ENCODE results near the gene TRIM45.
"Not testable (repeated sequence)": the region's sequence is repeated elsewhere in the genome, so short reads cannot be mapped to it uniquely, and the experiment has no call there.

The TRIM45 gene

GRCh38 chr1:117107364-117107763 is 14.2 kb downstream of the TRIM45 start:
- no peak for TF ChIP-seq CTBP1 (IDR thresholded peaks at IDR 0.05; ENCODE audit: borderline replicate concordance)
- TF ChIP-seq SUZ12 (IDR thresholded peaks at IDR 0.05) = no peak
- TF ChIP-seq SP1 (IDR thresholded peaks at IDR 0.05) = no peak
- TF ChIP-seq ELF4 (IDR thresholded peaks at IDR 0.05) = no peak
- no peak for TF ChIP-seq PKNOX1 (IDR thresholded peaks at IDR 0.05)
- no peak for TF ChIP-seq TARDBP (IDR thresholded peaks at IDR 0.05)
- no peak for TF ChIP-seq L3MBTL2 (conservative IDR thresholded peaks at IDR 0.05)
- no peak for TF ChIP-seq LEF1 (IDR thresholded peaks at IDR 0.05; ENCODE audit: borderline replicate concordance)
- no peak for TF ChIP-seq BHLHE40 (IDR thresholded peaks at IDR 0.05; ENCODE audit: borderline replicate concordance)
- no peak for TF ChIP-seq FOXK2 (IDR thresholded peaks at IDR 0.05)
- TF ChIP-seq ARNT (IDR thresholded peaks at IDR 0.05) = no peak
- no peak for TF ChIP-seq FOXA1 (IDR thresholded peaks at IDR 0.05)
- TF ChIP-seq NFRKB (IDR thresholded peaks at IDR 0.05) = no peak
- DNase-seq (ENCODE audit: extremely low spot score) = no peak
- ChIA-PET CTCF (no interaction called here), POLR2A (no interaction called here)

DNA sequence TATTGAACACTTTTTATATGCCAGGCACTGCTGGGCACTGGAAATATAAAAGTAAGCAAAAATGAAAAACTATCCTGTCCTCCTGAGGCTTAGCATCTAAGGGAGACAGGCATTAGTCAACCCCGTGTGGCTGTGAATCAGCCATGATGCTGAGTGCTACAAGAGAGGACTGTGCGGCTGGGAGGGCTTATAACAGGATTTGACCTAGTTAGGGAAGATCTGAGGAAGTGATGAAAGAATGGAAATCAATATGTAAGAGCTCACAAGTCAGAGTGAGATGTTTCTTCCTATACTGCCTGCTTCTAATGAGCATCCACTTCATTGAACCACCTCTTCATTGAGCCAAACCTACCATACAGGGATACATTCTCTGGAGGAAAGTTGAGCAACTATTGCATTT is 15.1 kb downstream of the TRIM45 start:
- no peak for DNase-seq (ENCODE audit: extremely low spot score)
- ChIA-PET CTCF (no interaction called here), POLR2A (no interaction called here)
- TF ChIP-seq TARDBP (IDR thresholded peaks at IDR 0.05) = no peak

- no peak for DNase-seq (ENCODE audit: extremely low spot score)
- POLR2A ChIA-PET = no interaction called here
- TF ChIP-seq FOXK2 (IDR thresholded peaks at IDR 0.05) (no peak), TARDBP (IDR thresholded peaks at IDR 0.05) (no peak), BHLHE40 (IDR thresholded peaks at IDR 0.05; ENCODE audit: borderline replicate concordance) (no peak), HDGF (IDR thresholded peaks at IDR 0.05; ENCODE audit: borderline replicate concordance) (no peak), PKNOX1 (IDR thresholded peaks at IDR 0.05) (no peak)
- CTCF ChIA-PET = no interaction called here
These were observed 15.8 kb downstream of the TRIM45 start for GRCh38 chr1:117105722-117106121.

DNA sequence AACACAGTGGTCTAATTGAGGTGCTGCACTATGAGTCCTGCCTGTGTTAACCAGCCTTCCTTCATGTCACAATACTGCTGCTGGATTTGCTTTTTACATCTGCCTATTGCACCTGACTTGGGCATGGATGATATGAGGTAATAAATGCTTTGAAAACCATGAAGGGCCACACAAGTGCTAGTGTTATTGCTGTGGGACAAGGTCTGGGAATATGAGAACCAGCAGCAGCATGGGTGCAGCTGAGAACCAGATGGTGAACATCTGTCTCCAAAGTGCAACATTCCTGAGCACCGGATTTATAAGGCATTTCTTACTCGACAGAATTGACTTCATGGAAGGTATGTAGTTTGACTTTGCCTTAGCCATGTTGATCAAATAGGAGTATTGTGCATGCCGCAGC is 16.6 kb downstream of the TRIM45 start:
- no peak for TF ChIP-seq HDGF (IDR thresholded peaks at IDR 0.05; ENCODE audit: borderline replicate concordance)
- TF ChIP-seq L3MBTL2 (conservative IDR thresholded peaks at IDR 0.05) = no peak
- TF ChIP-seq ZNF384 (IDR thresholded peaks at IDR 0.05) = no peak
- no peak for TF ChIP-seq TARDBP (IDR thresholded peaks at IDR 0.05)
- TF ChIP-seq PKNOX1 (IDR thresholded peaks at IDR 0.05) = no peak
- no peak for DNase-seq (ENCODE audit: extremely low spot score)
- POLR2A ChIA-PET = no interaction called here
- CTCF ChIA-PET = no interaction called here

GRCh38 chr1:117101858-117102257 is 19.7 kb downstream of the TRIM45 start:
- POLR2A ChIA-PET = interaction anchor here (1.2 to 1.5 kb wide), 2 partner anchors 13 to 42 kb away, joined by 3 read pairs; partner anchors contain the start of gene TTF2
- CTCF ChIA-PET; DNase-seq (ENCODE audit: extremely low spot score): not testable (repeated sequence)

- TF ChIP-seq TARDBP (IDR thresholded peaks at IDR 0.05) = no peak
- no peak for TF ChIP-seq ZNF384 (IDR thresholded peaks at IDR 0.05)
- no peak for TF ChIP-seq FOXA1 (IDR thresholded peaks at IDR 0.05)
- TF ChIP-seq HDGF (IDR thresholded peaks at IDR 0.05; ENCODE audit: borderline replicate concordance) = no peak
- TF ChIP-seq ARNT (IDR thresholded peaks at IDR 0.05) = no peak
- no peak for TF ChIP-seq FOXM1 (IDR thresholded peaks at IDR 0.05; ENCODE audit: borderline replicate concordance)
- no peak for TF ChIP-seq BHLHE40 (IDR thresholded peaks at IDR 0.05; ENCODE audit: borderline replicate concordance)
- no peak for TF ChIP-seq LEF1 (IDR thresholded peaks at IDR 0.05; ENCODE audit: borderline replicate concordance)
- TF ChIP-seq CTBP1 (IDR thresholded peaks at IDR 0.05; ENCODE audit: borderline replicate concordance) = no peak
- TF ChIP-seq L3MBTL2 (conservative IDR thresholded peaks at IDR 0.05) = no peak
- TF ChIP-seq FOXK2 (IDR thresholded peaks at IDR 0.05) = no peak
- TF ChIP-seq SP1 (IDR thresholded peaks at IDR 0.05) = no peak
- TF ChIP-seq SUZ12 (IDR thresholded peaks at IDR 0.05) = no peak
- POLR2A ChIA-PET = interaction anchor here (1.2 to 1.5 kb wide), 2 partner anchors 12 to 41 kb away, joined by 3 read pairs; partner anchors contain the start of gene TTF2
- CTCF ChIA-PET = no interaction called here
- no peak for DNase-seq (ENCODE audit: extremely low spot score)
These were observed 20.2 kb downstream of the TRIM45 start for GRCh38 chr1:117101334-117101733.

DNA sequence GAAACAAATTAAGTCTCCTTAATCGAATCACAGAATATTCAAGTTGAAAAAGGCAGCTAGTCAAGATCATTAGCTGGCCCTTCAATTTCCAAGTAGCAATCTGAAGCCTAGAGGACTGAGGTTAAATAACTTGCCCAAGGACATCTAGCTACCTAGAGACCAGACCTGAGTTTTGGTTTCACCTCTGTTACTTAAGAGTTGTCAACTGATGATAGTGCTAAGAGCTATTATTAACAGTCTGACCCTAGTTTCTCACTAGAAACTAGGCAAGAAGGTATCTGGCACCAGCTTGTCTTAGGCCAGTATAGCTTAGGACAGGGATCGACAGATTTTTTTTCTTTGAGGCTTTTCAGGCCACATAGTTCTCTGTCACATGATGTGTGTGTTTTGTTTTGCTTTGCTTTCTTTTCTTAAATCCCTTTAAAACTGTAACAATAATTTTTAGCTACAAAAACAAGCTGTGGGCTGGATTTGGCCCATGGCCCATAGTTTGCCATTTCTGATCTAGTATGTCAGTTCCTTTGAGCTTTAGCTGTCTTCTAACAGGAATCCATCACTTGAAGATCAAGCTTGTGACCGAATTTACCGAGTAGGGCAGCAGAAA is 23.2 kb downstream of the TRIM45 start:
- DNase-seq (ENCODE audit: extremely low spot score) = no peak
- POLR2A ChIA-PET = no interaction called here
- CTCF ChIA-PET = interaction anchor here (0.7 to 0.9 kb wide), 2 partner anchors 22 to 176 kb away, joined by 3 read pairs; no protein-coding TSS in a partner anchor
- no peak for TF ChIP-seq SP1 (IDR thresholded peaks at IDR 0.05)
- no peak for TF ChIP-seq SUZ12 (IDR thresholded peaks at IDR 0.05)
- TF ChIP-seq TARDBP (IDR thresholded peaks at IDR 0.05) = no peak
- no peak for TF ChIP-seq L3MBTL2 (conservative IDR thresholded peaks at IDR 0.05)

Data from HEK293T (cell line).